K562 (cell line): Measurements from ENCODE around the gene WDR1. TPM values are rescaled to one million over a fixed set of nuclear protein-coding genes. Genes with fewer than 3 reads are reported as not detected.

Experiments used
- ATAC-seq: fragments of 200-7000 bp; cut with Tn5 transposase; 3 replicates; pipeline ENCODE4 v1.9.1; 2020; ENCODE audit warnings: moderate library complexity
- BruUV-seq: library from RNA; stranded (reverse); fragments of 400-500 nt; replicated peaks from 2 replicates; lab custom pipeline; 2021; lab: Mats Ljungman, UMichigan
- CTCF ChIA-PET: fragments of 300-600 bp; formaldehyde crosslinking; extraction: SDS; loops from one replicate; lab custom pipeline; 2021; ENCODE audit warnings: low intra/inter-chr PET ratio; lab: Yijun Ruan, JAX
- POLR2A ChIA-PET: fragments of 300-600, 350-650 bp; sonication (Branson Sonifier 250); formaldehyde crosslinking; extraction: SDS; loops from one replicate; lab custom pipeline; 2021; ENCODE audit warnings: antibody characterized with exemption, inconsistent platforms; lab: Yijun Ruan, JAX
- DNase-seq, 4 experiments: peaks; one replicate each; pipeline versions ENCODE4 v3.0.0 to v3.0.0-alpha.2; 2011 to 2018; ENCODE audit warnings: low spot score in 3 of 4, mixed read lengths in 3 of 4; ENCODE audit errors: extremely low read depth in 1 of 4
- FAIRE-seq: peaks from 2 replicates; lab custom pipeline; 2011; peaks lifted over from hg19 to GRCh38; lab: Jason Lieb, UNC
- H2AFZ ChIP-seq: 2 replicates; pipeline ENCODE4 v1.6.0; 2011; ENCODE audit warnings: low read depth, low read length, control low read depth, inconsistent platforms
- H3K27ac ChIP-seq: fragments of 200-600 bp; 3 replicates; pipeline ENCODE4 v1.8.0; 2011; ENCODE audit warnings: low read depth, mild to moderate bottlenecking, control low read depth, inconsistent platforms, low read length, moderate library complexity, mixed read lengths; ENCODE audit errors: extremely low read depth
- H3K27me3 ChIP-seq, 2 experiments: fragments of 300-600 bp in 1 of 2; 2 replicates in 1 of 2; 3 replicates in 1 of 2; pipeline versions ENCODE4 v1.6.0 to v1.8.0; 2011; ENCODE audit warnings: inconsistent platforms in 2 of 2, low read length in 2 of 2, mild to moderate bottlenecking in 1 of 2, mixed read lengths in 1 of 2, moderate library complexity in 1 of 2; ENCODE audit not compliant: control insufficient read depth in 2 of 2, insufficient read depth in 2 of 2
- H3K36me3 ChIP-seq: fragments of 300-600 bp; 3 replicates; pipeline ENCODE4 v1.8.0; 2011; ENCODE audit warnings: mild to moderate bottlenecking, low read length, inconsistent platforms; ENCODE audit not compliant: control insufficient read depth, insufficient read depth
- H3K4me1 ChIP-seq, 2 experiments: fragments of 200-600 bp in 1 of 2; replicated peaks in 1 of 2; 2 replicates in 1 of 2; 3 replicates in 1 of 2; pipeline versions ENCODE4 v1.5.1 to v1.8.0; 2011; ENCODE audit warnings: inconsistent platforms in 2 of 2, low read length in 2 of 2, mild to moderate bottlenecking in 1 of 2, mixed read lengths in 1 of 2, moderate library complexity in 1 of 2; ENCODE audit not compliant: control insufficient read depth in 2 of 2, insufficient read depth in 2 of 2
- H3K4me2 ChIP-seq: 2 replicates; pipeline ENCODE4 v1.6.1; 2011; ENCODE audit warnings: low read length, control low read depth, inconsistent platforms, mixed read lengths; ENCODE audit not compliant: insufficient read depth
- H3K4me3 ChIP-seq: fragments of 200-600 bp; sonication (generic), shearing (Covaris generic); 2 replicates; pipeline ENCODE4 v1.5.1; 2016; ENCODE audit warnings: control low read depth, inconsistent platforms
- H3K79me2 ChIP-seq: fragments of 200-600 bp; 3 replicates; pipeline ENCODE4 v1.8.0; 2011; ENCODE audit warnings: low read length, inconsistent platforms; ENCODE audit not compliant: control insufficient read depth, insufficient read depth
- H3K9ac ChIP-seq, 2 experiments: 2 replicates each; pipeline versions ENCODE4 v1.6.0 to v1.6.1; 2011; ENCODE audit warnings: low read depth in 2 of 2, low read length in 2 of 2, control low read depth in 1 of 2, inconsistent platforms in 1 of 2, mild to moderate bottlenecking in 1 of 2, mixed read lengths in 1 of 2; ENCODE audit not compliant: insufficient read depth in 1 of 2
- H3K9me1 ChIP-seq: one replicate; pipeline ENCODE4 v1.6.0; 2011; ENCODE audit warnings: inconsistent platforms, mild to moderate bottlenecking, low read length, moderate library complexity; ENCODE audit not compliant: control insufficient read depth, insufficient read depth
- H3K9me3 ChIP-seq: replicated peaks from 2 replicates; pipeline ENCODE4 v1.5.1; 2011; ENCODE audit warnings: low read depth, low read length, inconsistent platforms; ENCODE audit not compliant: control insufficient read depth, insufficient read depth
- H4K20me1 ChIP-seq: replicated peaks from 2 replicates; pipeline ENCODE4 v1.6.1; 2011; ENCODE audit warnings: low read length, inconsistent platforms, mixed read lengths; ENCODE audit not compliant: control insufficient read depth, insufficient read depth
- BRF1 ChIP-seq: IDR thresholded peaks from 3 replicates; pipeline ENCODE4 v1.6.1; 2011; ENCODE audit warnings: borderline replicate concordance, mild to moderate bottlenecking; ENCODE audit not compliant: insufficient read length; ENCODE audit errors: extremely low read depth
- POLR2A ChIP-seq: fragments of 450-650 bp; conservative IDR thresholded peaks from 2 replicates; pipeline ENCODE4 v1.6.1; 2016
- POLR2G ChIP-seq: fragments of 200-400 bp; formaldehyde crosslinking; IDR thresholded peaks from 2 replicates; pipeline ENCODE4 v1.6.1; 2017; ENCODE audit warnings: low read depth, mild to moderate bottlenecking, antibody characterized with exemption, low read length, moderate library complexity
- TAL1 ChIP-seq: fragments of 450-650 bp; IDR thresholded peaks from 2 replicates; pipeline ENCODE4 v1.6.1; 2016; ENCODE audit warnings: mild to moderate bottlenecking
- ZMIZ1 ChIP-seq, 2 experiments: fragments of 150-350 bp in 1 of 2; IDR thresholded peaks; 2 replicates each; pipeline ENCODE4 v1.6.1; 2012 to 2016; ENCODE audit warnings: low read depth in 2 of 2, low read length in 2 of 2, mild to moderate bottlenecking in 1 of 2, moderate library complexity in 1 of 2
- WGBS: fragments of 100-300 bp; shearing (Covaris generic); methylation state at CpG from one replicate; pipeline ENCODE4 v1.1.6; 2016; ENCODE audit warnings: low coverage, mixed read lengths; ENCODE audit not compliant: insufficient coverage; ENCODE audit errors: missing lambda C conversion rate; 5-methylcytosine and 5-hydroxymethylcytosine counted together
- in situ Hi-C: fragments of 300-500 bp; cut with MboI; formaldehyde crosslinking; loops from 4 replicates; pipeline ENCODE4 v1.15.0; 2018; ENCODE audit warnings: inconsistent platforms, mixed read lengths
- intact Hi-C: fragments of 100-400 bp; cut with micrococcal nuclease; formaldehyde crosslinking; loops from 2 replicates; pipeline ENCODE4 v1.14.2; 2022
- polyA plus RNA-seq, 8 experiments: library from polyadenylated mRNA; depleted of rRNA in 4 of 8; stranded (reverse) in 5 of 8; unstranded in 3 of 8; fragments of >200 nt; fragmentation: Nextera tagmentation in 2 of 8; fragmentation: Illumina TruSeq in 1 of 8; extraction: Ambion mirVana in 2 of 8; extraction: Trizol in 1 of 8; gene quantifications; 2 replicates each; pipeline versions ENCODE4 v1.2.1 to v1.2.3, GENCODE V29; 2011 to 2014; ENCODE audit warnings: inconsistent platforms in 1 of 8, missing spikeins in 1 of 8
- total RNA-seq, 7 experiments: library from RNA; depleted of rRNA in 6 of 7; stranded (reverse); fragments of >200 nt in 6 of 7; fragmentation: Illumina TruSeq in 2 of 7; extraction: Trizol in 2 of 7; gene quantifications; 2 replicates each; pipeline versions ENCODE4 v1.2.1 to v1.2.3, GENCODE V29; 2011 to 2021; ENCODE audit warnings: low replicate concordance in 1 of 7

Gene WDR1
- total and polyA plus RNA-seq, 9 of the 15 experiments (the other 6 are each of a cell fraction or from before 2014, with no cell fraction given), result 16.1 to 213 (median 125) TPM

- in situ Hi-C loops, result no loop called here
- H3K79me2 ChIP-seq, result no peaks in the 10 kb centered on the region
- 84% methylated on average over 9 of the region's 9 CpGs for WGBS
- no peaks in the 10 kb centered on the region for H3K9me3 ChIP-seq
- no peaks in the 10 kb centered on the region; the same call in none of the 2 replicates for H4K20me1 ChIP-seq
- no peak overlapping the region for H3K4me3 ChIP-seq
- H3K27me3 ChIP-seq, result no peaks in the 10 kb centered on the region; a peak in 1 of 5 replicates
- peak in 1 of 4 experiments; percentile 10 for DNase-seq
- no peak overlapping the region for H3K9ac ChIP-seq
- peaks cover 0 to 7% of the 10 kb centered on the region in 2 experiments; a peak in 2 of 5 replicates for H3K4me1 ChIP-seq
- BruUV-seq, result no TSS peak
- no peak for TF ChIP-seq BRF1
- CTCF ChIA-PET, result no interaction called here
- H3K36me3 ChIP-seq, result peaks cover 86% of the 10 kb centered on the region; the same call in 2 of the 3 replicates
- intact Hi-C loops, result no loop called here
- no peak overlapping the region for H3K4me2 ChIP-seq
- FAIRE-seq, result no peak
- POLR2A ChIA-PET, result interaction anchor here (0.6 to 1.6 kb wide), 2 partner anchors 40 to 64 kb away, joined by 4 read pairs; no protein-coding TSS in a partner anchor
- ATAC-seq, result no peak
- peaks cover 4% of the 10 kb centered on the region for H3K9me1 ChIP-seq
- H3K27ac ChIP-seq, result no peak overlapping the region
- no peak overlapping the region for H2AFZ ChIP-seq
These were observed 39.5 kb downstream of the WDR1 start for GRCh38 chr4:10077076-10077475.

GRCh38 chr4:10075953-10076391 is 40.6 kb downstream of the WDR1 start:
- FAIRE-seq (no peak), DNase-seq (peak in 1 of 4 experiments; percentile 19), ATAC-seq (no peak)
- Histone ChIP-seq H4K20me1 (no peaks in the 10 kb centered on the region; the same call in none of the 2 replicates), H3K9ac (no peak overlapping the region), H3K27me3 (no peaks in the 10 kb centered on the region; a peak in 1 of 5 replicates), H2AFZ (no peak overlapping the region), H3K4me1 (peaks cover 0 to 7% of the 10 kb centered on the region in 2 experiments; a peak in 2 of 5 replicates), H3K79me2 (no peaks in the 10 kb centered on the region), H3K4me2 (no peak overlapping the region), H3K9me3 (no peaks in the 10 kb centered on the region), H3K27ac (no peak overlapping the region), H3K36me3 (peaks cover 76% of the 10 kb centered on the region; the same call in 2 of the 3 replicates), H3K4me3 (no peak overlapping the region), H3K9me1 (no peaks in the 10 kb centered on the region)
- intact Hi-C loops (no loop called here), in situ Hi-C loops (no loop called here)
- TF ChIP-seq TAL1 (no peak), POLR2G (peak; percentile 32; the same call in 1 of the 2 replicates), POLR2A (0 out of 2 replicates have a peak, but pooled peaks have one; percentile 30), ZMIZ1 (IDR thresholded peaks at IDR 0.05; ENCODE audit: low read depth in 2 of 2, low read length in 2 of 2) (no peak)
- ChIA-PET CTCF (no interaction called here), POLR2A (interaction anchor here (1.1 to 1.6 kb wide), 2 partner anchors 17 to 41 kb away, joined by 3 to 4 read pairs; no protein-coding TSS in a partner anchor)
- no TSS peak for BruUV-seq
- WGBS, result 83% methylated on average over 10 of the region's 11 CpGs
